GM12892 (cell line): ENCODE results near the gene BCAR1.

Experiments used
- POLR2AphosphoS5 ChIP-seq: IDR thresholded peaks from 2 replicates; pipeline ENCODE4 v1.6.1; 2011; ENCODE audit warnings: low read depth, low read length, control low read depth
- TAF1 ChIP-seq: IDR thresholded peaks from 2 replicates; pipeline ENCODE4 v1.6.1; 2011; ENCODE audit warnings: low read depth, mild to moderate bottlenecking, control low read depth, low read length, borderline replicate concordance

- TF ChIP-seq POLR2AphosphoS5 (no peak), TAF1 (no peak)
Measured at GRCh38 chr16:75294773-75295459, 43.5 kb upstream of the BCAR1 start.
